IMR-90 (cell line): ENCODE measurements around the gene SPACA7. TPM values are rescaled to one million over a fixed set of nuclear protein-coding genes. Genes with fewer than 3 reads are reported as not detected.

ENCODE experiments used
- ATAC-seq: fragments of 200-7000 bp; cut with Tn5 transposase; 2 replicates; pipeline ENCODE4 v1.9.1; 2020; ENCODE audit warnings: low read depth, mild to moderate bottlenecking, moderate library complexity
- BruUV-seq: library from RNA; stranded (reverse); fragments of 400-500 nt; replicated peaks from 2 replicates; lab custom pipeline; 2021; lab: Mats Ljungman, UMichigan
- CTCF ChIA-PET: fragments of 300-600 bp; formaldehyde crosslinking; extraction: SDS; loops from one replicate; lab custom pipeline; 2021; ENCODE audit warnings: antibody characterized with exemption; lab: Yijun Ruan, JAX
- POLR2A ChIA-PET: fragments of 300-600 bp; sonication (Branson Sonifier 250); formaldehyde crosslinking; loops from one replicate; lab custom pipeline; 2022; ENCODE audit warnings: antibody characterized with exemption; ENCODE audit not compliant: unreplicated experiment; lab: Charles Lee
- DNase-seq: peaks from one replicate; pipeline ENCODE4 v3.0.0; 2013
- H2AFZ ChIP-seq: replicated peaks from 2 replicates; pipeline ENCODE3; 2013; ENCODE audit warnings: low read length, mild to moderate bottlenecking; ENCODE audit not compliant: poor library complexity
- H2AK5ac ChIP-seq: 2 replicates; pipeline ENCODE4 v1.6.1; 2013; ENCODE audit warnings: low read depth, low read length, inconsistent platforms
- H2AK9ac ChIP-seq: replicated peaks from 2 replicates; pipeline ENCODE3; 2013; ENCODE audit warnings: mild to moderate bottlenecking, low read depth, low read length, moderate library complexity; ENCODE audit not compliant: poor library complexity
- H2BK120ac ChIP-seq: 2 replicates; pipeline ENCODE4 v1.6.1; 2013; ENCODE audit warnings: low read depth, low read length, inconsistent platforms
- H2BK15ac ChIP-seq: 3 replicates; pipeline ENCODE4 v1.6.1; 2013; ENCODE audit warnings: low read depth, low read length, inconsistent platforms
- H2BK20ac ChIP-seq: 2 replicates; pipeline ENCODE4 v1.6.1; 2013; ENCODE audit warnings: low read depth, mild to moderate bottlenecking, inconsistent platforms, low read length, moderate library complexity
- H2BK5ac ChIP-seq: 2 replicates; pipeline ENCODE4 v1.6.1; 2013; ENCODE audit warnings: mild to moderate bottlenecking, low read depth, low read length, inconsistent platforms; ENCODE audit not compliant: poor library complexity, severe bottlenecking
- H3K14ac ChIP-seq: replicated peaks from 2 replicates; pipeline ENCODE4 v1.6.1; 2013; ENCODE audit warnings: low read depth, low read length, inconsistent platforms
- H3K18ac ChIP-seq: 2 replicates; pipeline ENCODE4 v1.6.1; 2013; ENCODE audit warnings: low read depth, low read length, control low read depth
- H3K23ac ChIP-seq: 2 replicates; pipeline ENCODE4 v1.6.1; 2013; ENCODE audit warnings: low read depth, low read length, inconsistent platforms
- H3K27ac ChIP-seq: 2 replicates; pipeline ENCODE4 v1.5.1; 2013; ENCODE audit warnings: mild to moderate bottlenecking, control low read depth, low read length; ENCODE audit not compliant: insufficient read depth
- H3K27me3 ChIP-seq: 2 replicates; pipeline ENCODE4 v1.6.1; 2013; ENCODE audit warnings: low read length; ENCODE audit not compliant: control insufficient read depth, insufficient read depth
- H3K36me3 ChIP-seq: 2 replicates; pipeline ENCODE4 v1.6.1; 2013; ENCODE audit warnings: low read length, mixed read lengths; ENCODE audit not compliant: control insufficient read depth, insufficient read depth
- H3K4ac ChIP-seq: 2 replicates; pipeline ENCODE4 v1.6.1; 2013; ENCODE audit warnings: low read depth, low read length, inconsistent platforms
- H3K4me1 ChIP-seq: 2 replicates; pipeline ENCODE4 v1.6.1; 2013; ENCODE audit warnings: low read length, mixed read lengths; ENCODE audit not compliant: control insufficient read depth, insufficient read depth
- H3K4me2 ChIP-seq: 2 replicates; pipeline ENCODE4 v1.6.1; 2013; ENCODE audit warnings: low read depth, mild to moderate bottlenecking, control low read depth, low read length, moderate library complexity
- H3K4me3 ChIP-seq: 2 replicates; pipeline ENCODE4 v1.5.1; 2013; ENCODE audit warnings: low read depth, mild to moderate bottlenecking, control low read depth, low read length, moderate library complexity; ENCODE audit not compliant: insufficient read depth
- H3K56ac ChIP-seq: 2 replicates; pipeline ENCODE4 v1.6.1; 2013; ENCODE audit warnings: low read length, inconsistent platforms; ENCODE audit not compliant: insufficient read depth; ENCODE audit errors: extremely low read depth
- H3K79me1 ChIP-seq, 2 experiments: 2 replicates each; pipeline ENCODE4 v1.6.1; 2013; ENCODE audit warnings: low read length in 2 of 2, inconsistent platforms in 1 of 2, low read depth in 1 of 2
- H3K9ac ChIP-seq: 2 replicates; pipeline ENCODE4 v1.6.1; 2013; ENCODE audit warnings: low read depth, low read length, control low read depth
- H3K9me1 ChIP-seq: 2 replicates; pipeline ENCODE4 v1.6.1; 2013; ENCODE audit warnings: low read length, inconsistent platforms; ENCODE audit not compliant: insufficient read depth
- H3K9me3 ChIP-seq: 2 replicates; pipeline ENCODE4 v1.6.1; 2013; ENCODE audit warnings: low read length; ENCODE audit not compliant: control insufficient read depth, insufficient read depth
- H4K20me1 ChIP-seq: 2 replicates; pipeline ENCODE4 v1.6.1; 2013; ENCODE audit warnings: low read length, inconsistent platforms; ENCODE audit not compliant: insufficient read depth
- H4K5ac ChIP-seq: 2 replicates; pipeline ENCODE4 v1.6.1; 2013; ENCODE audit warnings: mild to moderate bottlenecking, low read depth, low read length, control low read depth
- H4K8ac ChIP-seq, 2 experiments: 2 replicates each; pipeline ENCODE4 v1.6.1; 2013; ENCODE audit warnings: low read depth in 2 of 2, low read length in 2 of 2, control low read depth in 1 of 2, inconsistent platforms in 1 of 2
- H4K91ac ChIP-seq: 2 replicates; pipeline ENCODE4 v1.6.1; 2013; ENCODE audit warnings: low read depth, low read length, inconsistent platforms; ENCODE audit not compliant: insufficient read depth
- FOS ChIP-seq: fragments of 150-350 bp; IDR thresholded peaks from 2 replicates; pipeline ENCODE4 v1.6.1; 2016; ENCODE audit warnings: low read depth, low read length
- MXI1 ChIP-seq: IDR thresholded peaks from 2 replicates; pipeline ENCODE4 v1.6.1; 2012; ENCODE audit warnings: low read depth, mild to moderate bottlenecking, low read length, moderate library complexity, borderline replicate concordance
- WGBS, 2 experiments: methylation state at CpG; one replicate each; pipeline versions ENCODE4 v1.1.5 to v1.1.7; 2013; ENCODE audit warnings: missing lambda C conversion rate in 2 of 2; ENCODE audit not compliant: insufficient read length in 1 of 2; ENCODE audit errors: extremely low coverage in 2 of 2; 5-methylcytosine and 5-hydroxymethylcytosine counted together
- dilution Hi-C: fragments of 300-500 bp; cut with HindIII; formaldehyde crosslinking; loops from one replicate; pipeline ENCODE4 v1.14.3; 2018; ENCODE audit warnings: low sequenced_read_pairs; ENCODE audit not compliant: unreplicated experiment
- in situ Hi-C: fragments of 300-500 bp; cut with MboI; formaldehyde crosslinking; loops from 3 replicates; pipeline ENCODE4 v1.14.3; 2019; ENCODE audit warnings: low sequenced_read_pairs, inconsistent platforms, mixed read lengths
- intact Hi-C: fragments of 100-400 bp; cut with micrococcal nuclease; formaldehyde crosslinking; loops from 2 replicates; pipeline ENCODE4 v1.10.0; 2022
- polyA plus RNA-seq, 3 experiments: library from polyadenylated mRNA; depleted of rRNA; stranded (reverse); fragments of >200 nt; gene quantifications; 2 replicates each; pipeline ENCODE4 v1.2.3, GENCODE V29; 2012; ENCODE audit warnings: low replicate concordance in 1 of 3
- total RNA-seq: library from RNA; depleted of rRNA; stranded (reverse); fragments of >200 nt; gene quantifications from 2 replicates; pipeline ENCODE4 v1.2.3, GENCODE V29; 2012
- TF ChIP-seq, protein P1 (sequence below): fragments of 150-350 bp; IDR thresholded peaks from 2 replicates; pipeline ENCODE4 v1.6.1; 2016; ENCODE audit warnings: low read depth, mild to moderate bottlenecking, low read length, moderate library complexity, borderline replicate concordance

Gene SPACA7
- total and polyA plus RNA-seq, 2 of the 4 experiments (the other 2 are of a cell fraction), result not detected

DNA sequence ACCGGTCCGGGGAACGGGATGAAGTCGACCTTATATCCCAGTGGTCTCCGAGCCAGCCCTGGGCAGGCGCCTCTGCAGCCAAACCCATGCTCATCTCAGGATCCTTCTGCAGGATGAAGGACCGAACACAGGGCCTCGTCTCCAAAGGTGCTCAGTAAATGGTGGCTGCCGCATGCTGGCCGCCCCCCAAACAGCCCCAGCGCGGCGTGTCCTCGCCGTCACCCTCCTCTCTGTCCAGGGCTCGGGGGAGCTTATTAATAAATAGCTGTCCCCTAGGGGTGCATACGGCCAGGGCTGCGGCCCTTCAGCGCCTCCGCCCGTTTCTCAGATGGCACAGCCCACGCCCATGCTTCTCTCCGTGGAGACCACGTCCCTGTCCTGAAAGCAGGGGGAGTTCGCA, 32.6 kb upstream of the SPACA7 start:
- ATAC-seq, result no peak
- CTCF ChIA-PET, result no interaction called here
- TF ChIP-seq MXI1 (no peak), FOS (no peak)
- TF ChIP-seq, protein P1, sequence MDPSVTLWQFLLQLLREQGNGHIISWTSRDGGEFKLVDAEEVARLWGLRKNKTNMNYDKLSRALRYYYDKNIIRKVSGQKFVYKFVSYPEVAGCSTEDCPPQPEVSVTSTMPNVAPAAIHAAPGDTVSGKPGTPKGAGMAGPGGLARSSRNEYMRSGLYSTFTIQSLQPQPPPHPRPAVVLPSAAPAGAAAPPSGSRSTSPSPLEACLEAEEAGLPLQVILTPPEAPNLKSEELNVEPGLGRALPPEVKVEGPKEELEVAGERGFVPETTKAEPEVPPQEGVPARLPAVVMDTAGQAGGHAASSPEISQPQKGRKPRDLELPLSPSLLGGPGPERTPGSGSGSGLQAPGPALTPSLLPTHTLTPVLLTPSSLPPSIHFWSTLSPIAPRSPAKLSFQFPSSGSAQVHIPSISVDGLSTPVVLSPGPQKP, result no peak
- H4K8ac ChIP-seq, result no peak overlapping the region
- no peak overlapping the region for H3K4me2 ChIP-seq
- no peak overlapping the region for H3K23ac ChIP-seq
- no peak overlapping the region for H2AK5ac ChIP-seq
- H3K79me1 ChIP-seq, result no peaks in the 10 kb centered on the region
- H3K4ac ChIP-seq, result no peak overlapping the region
- no peaks in the 10 kb centered on the region for H3K27me3 ChIP-seq
- H3K56ac ChIP-seq, result no peak overlapping the region
- no peak overlapping the region for H2BK5ac ChIP-seq
- WGBS, 2 experiments, result 49% methylated on average over 3 of the region's 25 CpGs; no CpG with 5 or more reads in 1 of the 2 experiments
- no peaks in the 10 kb centered on the region for H3K4me1 ChIP-seq
- no peak overlapping the region for H3K27ac ChIP-seq
- H2AK9ac ChIP-seq, result no peak overlapping the region
- H2BK120ac ChIP-seq, result no peak overlapping the region
- H2BK15ac ChIP-seq, result no peak overlapping the region
- H3K9me3 ChIP-seq, result peaks cover 23% of the 10 kb centered on the region
- H3K18ac ChIP-seq, result no peak overlapping the region
- H4K20me1 ChIP-seq, result no peaks in the 10 kb centered on the region
- H3K36me3 ChIP-seq, result no peaks in the 10 kb centered on the region
- H3K14ac ChIP-seq, result no peak overlapping the region
- no peak overlapping the region for H2BK20ac ChIP-seq
- intact Hi-C loops (no loop called here), in situ Hi-C loops (no loop called here), dilution Hi-C loops (no loop called here)
- no peak overlapping the region for H3K9ac ChIP-seq
- no TSS peak for BruUV-seq
- H4K5ac ChIP-seq, result no peak overlapping the region
- POLR2A ChIA-PET, result no interaction called here
- H4K91ac ChIP-seq, result no peak overlapping the region
- no peak for DNase-seq
- no peak overlapping the region for H2AFZ ChIP-seq
- no peaks in the 10 kb centered on the region for H3K9me1 ChIP-seq
- no peak overlapping the region for H3K4me3 ChIP-seq
